WTC11 (cell line): Measurements from ENCODE around the gene LMAN2. TPM values are rescaled to one million over a fixed set of nuclear protein-coding genes. Genes with fewer than 3 reads are reported as not detected.

Experiments used
- ATAC-seq: fragments of 200-7000 bp; cut with Tn5 transposase; 2 replicates; pipeline ENCODE4 v1.10.0; 2021; ENCODE audit warnings: mild to moderate bottlenecking, moderate library complexity
- CTCF ChIA-PET: fragments of 300-600 bp; sonication (Branson Sonifier 250); formaldehyde crosslinking; loops from one replicate; lab custom pipeline; 2021; ENCODE audit warnings: antibody characterized with exemption; lab: Charles Lee
- POLR2A ChIA-PET: fragments of 350-600 bp; sonication (Branson Sonifier 250); formaldehyde crosslinking; loops from one replicate; lab custom pipeline; 2021; ENCODE audit warnings: antibody characterized with exemption; lab: Charles Lee
- DNase-seq: peaks from one replicate; pipeline ENCODE4 v3.0.0; 2021; ENCODE audit warnings: low spot score
- H3K27ac Mint-ChIP-seq: 2 replicates; pipeline ENCODE4 v1.8.0; 2021; ENCODE audit warnings: mixed read lengths
- H3K27me3 Mint-ChIP-seq: 2 replicates; pipeline ENCODE4 v1.8.0; 2021; ENCODE audit warnings: low read depth, mild to moderate bottlenecking, moderate library complexity, mixed read lengths
- H3K36me3 Mint-ChIP-seq: 2 replicates; pipeline ENCODE4 v1.8.0; 2021; ENCODE audit warnings: mixed read lengths
- H3K4me1 Mint-ChIP-seq: 2 replicates; pipeline ENCODE4 v1.8.0; 2022; ENCODE audit warnings: mixed read lengths
- H3K4me3 Mint-ChIP-seq: 2 replicates; pipeline ENCODE4 v1.8.0; 2021; ENCODE audit warnings: mild to moderate bottlenecking, moderate library complexity, mixed read lengths
- H3K9me3 Mint-ChIP-seq: 2 replicates; pipeline ENCODE4 v1.8.0; 2021; ENCODE audit warnings: mixed read lengths
- CBFB ChIP-seq: sonication (generic); formaldehyde crosslinking; IDR thresholded peaks from 2 replicates; pipeline ENCODE4 v1.8.1; 2022; ENCODE audit warnings: mild to moderate bottlenecking, low read depth, missing genetic modification reagents
- CDX4 ChIP-seq: fragments of 250-450 bp; sonication (Bioruptor Pico); IDR thresholded peaks from 2 replicates; pipeline ENCODE4 v1.9.0; 2021; ENCODE audit warnings: moderate library complexity, mild to moderate bottlenecking, inconsistent platforms, borderline replicate concordance
- E2F5 ChIP-seq: sonication (generic); formaldehyde crosslinking; IDR thresholded peaks from 2 replicates; pipeline ENCODE4 v1.8.1; 2022; ENCODE audit warnings: mild to moderate bottlenecking, moderate library complexity, missing genetic modification reagents
- EMX1 ChIP-seq: fragments of 250-450 bp; sonication (Bioruptor Pico); IDR thresholded peaks from 2 replicates; pipeline ENCODE4 v1.8.0; 2021; ENCODE audit warnings: mild to moderate bottlenecking
- ETV6 ChIP-seq: sonication (generic); formaldehyde crosslinking; IDR thresholded peaks from 2 replicates; pipeline ENCODE4 v1.8.1; 2022; ENCODE audit warnings: mild to moderate bottlenecking, missing genetic modification reagents
- FOXK1 ChIP-seq: sonication (generic); formaldehyde crosslinking; IDR thresholded peaks from 2 replicates; pipeline ENCODE4 v1.8.0; 2022; ENCODE audit warnings: mild to moderate bottlenecking, moderate library complexity, missing genetic modification reagents
- NFE2L1 ChIP-seq: sonication (generic); formaldehyde crosslinking; IDR thresholded peaks from 2 replicates; pipeline ENCODE4 v1.8.1; 2023; ENCODE audit warnings: missing genetic modification reagents
- NR2C2 ChIP-seq: sonication (generic); formaldehyde crosslinking; IDR thresholded peaks from 2 replicates; pipeline ENCODE4 v1.8.0; 2022; ENCODE audit warnings: mild to moderate bottlenecking, missing genetic modification reagents
- SOX15 ChIP-seq: fragments of 250-450 bp; sonication (Bioruptor Pico); IDR thresholded peaks from 2 replicates; pipeline ENCODE4 v1.9.0; 2021; ENCODE audit warnings: mild to moderate bottlenecking
- STAT6 ChIP-seq: sonication (generic); formaldehyde crosslinking; conservative IDR thresholded peaks from 2 replicates; pipeline ENCODE4 v1.8.1; 2023; ENCODE audit warnings: mild to moderate bottlenecking, low read depth, missing genetic modification reagents, moderate library complexity
- TEAD1 ChIP-seq: sonication (generic); formaldehyde crosslinking; IDR thresholded peaks from 2 replicates; pipeline ENCODE4 v1.8.0; 2022; ENCODE audit warnings: mild to moderate bottlenecking, missing genetic modification reagents
- ZNF121 ChIP-seq: sonication (generic); formaldehyde crosslinking; IDR thresholded peaks from 2 replicates; pipeline ENCODE4 v1.8.0; 2023; ENCODE audit warnings: missing genetic modification reagents
- ZNF219 ChIP-seq: sonication (generic); formaldehyde crosslinking; IDR thresholded peaks from 2 replicates; pipeline ENCODE4 v1.8.0; 2023; ENCODE audit warnings: missing genetic modification reagents, mild to moderate bottlenecking, borderline replicate concordance
- ZNF671 ChIP-seq: fragments of 250-450 bp; sonication (Bioruptor Pico); IDR thresholded peaks from 2 replicates; pipeline ENCODE4 v1.8.0; 2021; ENCODE audit warnings: mild to moderate bottlenecking
- total RNA-seq: library from RNA; stranded (reverse); gene quantifications from 3 replicates; pipeline ENCODE4 v1.2.3, GENCODE V29; 2021
- TF ChIP-seq, protein P1 (sequence below): sonication (generic); formaldehyde crosslinking; IDR thresholded peaks from 2 replicates; pipeline ENCODE4 v1.8.1; 2022; ENCODE audit warnings: mild to moderate bottlenecking, missing genetic modification reagents, moderate library complexity, borderline replicate concordance
- TF ChIP-seq, protein P2 (sequence below): sonication (generic); formaldehyde crosslinking; IDR thresholded peaks from 2 replicates; pipeline ENCODE4 v1.8.0; 2023; ENCODE audit warnings: missing genetic modification reagents, mild to moderate bottlenecking, borderline replicate concordance
- TF ChIP-seq, protein P3 (sequence below): sonication (generic); formaldehyde crosslinking; IDR thresholded peaks from 2 replicates; pipeline ENCODE4 v1.8.0; 2022; ENCODE audit warnings: mild to moderate bottlenecking, missing genetic modification reagents
- TF ChIP-seq, protein P4 (sequence below): sonication (generic); formaldehyde crosslinking; IDR thresholded peaks from 2 replicates; pipeline ENCODE4 v1.8.0; 2023; ENCODE audit warnings: mild to moderate bottlenecking, missing genetic modification reagents

LMAN2 gene
- total RNA-seq, 1 experiment from 2014 or later, result 162 TPM

DNA sequence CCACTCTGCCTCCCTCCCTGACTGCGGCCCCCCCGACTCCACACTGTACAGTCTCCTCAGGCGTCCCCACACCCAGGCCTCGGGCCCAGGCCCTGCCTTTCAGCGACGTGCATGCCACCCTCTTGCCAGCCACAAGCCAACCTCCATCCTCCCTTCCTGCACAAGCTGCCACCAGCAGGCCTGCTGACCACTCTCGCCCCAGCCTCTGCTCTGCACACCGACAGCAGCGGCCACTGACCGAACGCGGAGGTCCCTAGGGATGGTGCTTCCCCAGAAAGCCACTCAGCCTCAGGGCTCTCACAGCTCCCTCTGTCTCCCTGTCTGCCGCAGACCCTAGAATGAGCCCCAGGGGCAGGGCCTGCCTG, 18.6 kb downstream of the LMAN2 start:
- Mint-ChIP-seq H3K9me3 (no peaks in the 10 kb centered on the region), H3K4me3 (no peak overlapping the region; the same call in 1 of the 2 replicates)

GRCh38 chr5:177332031-177332895, 19.2 kb downstream of the LMAN2 start:
- TF ChIP-seq SOX15 (CRISPR knock-in tag) (no peak), EMX1 (CRISPR knock-in tag) (no peak), CDX4 (no peak), CBFB (no peak), NR2C2 (CRISPR knock-in tag) (no peak), ETV6 (CRISPR knock-in tag) (no peak), STAT6 (no peak), TEAD1 (no peak), NFE2L1 (CRISPR knock-in tag) (no peak), ZNF671 (no peak), ZNF121 (CRISPR knock-in tag) (no peak), E2F5 (CRISPR knock-in tag) (no peak), FOXK1 (CRISPR knock-in tag) (no peak)
- TF ChIP-seq, protein P1, sequence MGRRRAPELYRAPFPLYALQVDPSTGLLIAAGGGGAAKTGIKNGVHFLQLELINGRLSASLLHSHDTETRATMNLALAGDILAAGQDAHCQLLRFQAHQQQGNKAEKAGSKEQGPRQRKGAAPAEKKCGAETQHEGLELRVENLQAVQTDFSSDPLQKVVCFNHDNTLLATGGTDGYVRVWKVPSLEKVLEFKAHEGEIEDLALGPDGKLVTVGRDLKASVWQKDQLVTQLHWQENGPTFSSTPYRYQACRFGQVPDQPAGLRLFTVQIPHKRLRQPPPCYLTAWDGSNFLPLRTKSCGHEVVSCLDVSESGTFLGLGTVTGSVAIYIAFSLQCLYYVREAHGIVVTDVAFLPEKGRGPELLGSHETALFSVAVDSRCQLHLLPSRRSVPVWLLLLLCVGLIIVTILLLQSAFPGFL (CRISPR knock-in tag), result no peak
- TF ChIP-seq, protein P2, sequence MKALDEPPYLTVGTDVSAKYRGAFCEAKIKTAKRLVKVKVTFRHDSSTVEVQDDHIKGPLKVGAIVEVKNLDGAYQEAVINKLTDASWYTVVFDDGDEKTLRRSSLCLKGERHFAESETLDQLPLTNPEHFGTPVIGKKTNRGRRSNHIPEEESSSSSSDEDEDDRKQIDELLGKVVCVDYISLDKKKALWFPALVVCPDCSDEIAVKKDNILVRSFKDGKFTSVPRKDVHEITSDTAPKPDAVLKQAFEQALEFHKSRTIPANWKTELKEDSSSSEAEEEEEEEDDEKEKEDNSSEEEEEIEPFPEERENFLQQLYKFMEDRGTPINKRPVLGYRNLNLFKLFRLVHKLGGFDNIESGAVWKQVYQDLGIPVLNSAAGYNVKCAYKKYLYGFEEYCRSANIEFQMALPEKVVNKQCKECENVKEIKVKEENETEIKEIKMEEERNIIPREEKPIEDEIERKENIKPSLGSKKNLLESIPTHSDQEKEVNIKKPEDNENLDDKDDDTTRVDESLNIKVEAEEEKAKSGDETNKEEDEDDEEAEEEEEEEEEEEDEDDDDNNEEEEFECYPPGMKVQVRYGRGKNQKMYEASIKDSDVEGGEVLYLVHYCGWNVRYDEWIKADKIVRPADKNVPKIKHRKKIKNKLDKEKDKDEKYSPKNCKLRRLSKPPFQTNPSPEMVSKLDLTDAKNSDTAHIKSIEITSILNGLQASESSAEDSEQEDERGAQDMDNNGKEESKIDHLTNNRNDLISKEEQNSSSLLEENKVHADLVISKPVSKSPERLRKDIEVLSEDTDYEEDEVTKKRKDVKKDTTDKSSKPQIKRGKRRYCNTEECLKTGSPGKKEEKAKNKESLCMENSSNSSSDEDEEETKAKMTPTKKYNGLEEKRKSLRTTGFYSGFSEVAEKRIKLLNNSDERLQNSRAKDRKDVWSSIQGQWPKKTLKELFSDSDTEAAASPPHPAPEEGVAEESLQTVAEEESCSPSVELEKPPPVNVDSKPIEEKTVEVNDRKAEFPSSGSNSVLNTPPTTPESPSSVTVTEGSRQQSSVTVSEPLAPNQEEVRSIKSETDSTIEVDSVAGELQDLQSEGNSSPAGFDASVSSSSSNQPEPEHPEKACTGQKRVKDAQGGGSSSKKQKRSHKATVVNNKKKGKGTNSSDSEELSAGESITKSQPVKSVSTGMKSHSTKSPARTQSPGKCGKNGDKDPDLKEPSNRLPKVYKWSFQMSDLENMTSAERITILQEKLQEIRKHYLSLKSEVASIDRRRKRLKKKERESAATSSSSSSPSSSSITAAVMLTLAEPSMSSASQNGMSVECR (CRISPR knock-in tag), result no peak
- TF ChIP-seq, protein P3, sequence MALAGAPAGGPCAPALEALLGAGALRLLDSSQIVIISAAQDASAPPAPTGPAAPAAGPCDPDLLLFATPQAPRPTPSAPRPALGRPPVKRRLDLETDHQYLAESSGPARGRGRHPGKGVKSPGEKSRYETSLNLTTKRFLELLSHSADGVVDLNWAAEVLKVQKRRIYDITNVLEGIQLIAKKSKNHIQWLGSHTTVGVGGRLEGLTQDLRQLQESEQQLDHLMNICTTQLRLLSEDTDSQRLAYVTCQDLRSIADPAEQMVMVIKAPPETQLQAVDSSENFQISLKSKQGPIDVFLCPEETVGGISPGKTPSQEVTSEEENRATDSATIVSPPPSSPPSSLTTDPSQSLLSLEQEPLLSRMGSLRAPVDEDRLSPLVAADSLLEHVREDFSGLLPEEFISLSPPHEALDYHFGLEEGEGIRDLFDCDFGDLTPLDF (CRISPR knock-in tag), result no peak
- TF ChIP-seq, protein P4, sequence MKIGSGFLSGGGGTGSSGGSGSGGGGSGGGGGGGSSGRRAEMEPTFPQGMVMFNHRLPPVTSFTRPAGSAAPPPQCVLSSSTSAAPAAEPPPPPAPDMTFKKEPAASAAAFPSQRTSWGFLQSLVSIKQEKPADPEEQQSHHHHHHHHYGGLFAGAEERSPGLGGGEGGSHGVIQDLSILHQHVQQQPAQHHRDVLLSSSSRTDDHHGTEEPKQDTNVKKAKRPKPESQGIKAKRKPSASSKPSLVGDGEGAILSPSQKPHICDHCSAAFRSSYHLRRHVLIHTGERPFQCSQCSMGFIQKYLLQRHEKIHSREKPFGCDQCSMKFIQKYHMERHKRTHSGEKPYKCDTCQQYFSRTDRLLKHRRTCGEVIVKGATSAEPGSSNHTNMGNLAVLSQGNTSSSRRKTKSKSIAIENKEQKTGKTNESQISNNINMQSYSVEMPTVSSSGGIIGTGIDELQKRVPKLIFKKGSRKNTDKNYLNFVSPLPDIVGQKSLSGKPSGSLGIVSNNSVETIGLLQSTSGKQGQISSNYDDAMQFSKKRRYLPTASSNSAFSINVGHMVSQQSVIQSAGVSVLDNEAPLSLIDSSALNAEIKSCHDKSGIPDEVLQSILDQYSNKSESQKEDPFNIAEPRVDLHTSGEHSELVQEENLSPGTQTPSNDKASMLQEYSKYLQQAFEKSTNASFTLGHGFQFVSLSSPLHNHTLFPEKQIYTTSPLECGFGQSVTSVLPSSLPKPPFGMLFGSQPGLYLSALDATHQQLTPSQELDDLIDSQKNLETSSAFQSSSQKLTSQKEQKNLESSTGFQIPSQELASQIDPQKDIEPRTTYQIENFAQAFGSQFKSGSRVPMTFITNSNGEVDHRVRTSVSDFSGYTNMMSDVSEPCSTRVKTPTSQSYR, result no peak
- H3K27me3 Mint-ChIP-seq, result no peaks in the 10 kb centered on the region
- no peak overlapping the region for H3K4me3 Mint-ChIP-seq
- ATAC-seq (no peak), DNase-seq (no peak)
- H3K9me3 Mint-ChIP-seq, result no peaks in the 10 kb centered on the region
- no peak overlapping the region for H3K27ac Mint-ChIP-seq
- peaks cover 21% of the 10 kb centered on the region for H3K4me1 Mint-ChIP-seq
- H3K36me3 Mint-ChIP-seq, result peaks cover 49% of the 10 kb centered on the region
- ChIA-PET CTCF (interaction anchor here (1.0 to 1.7 kb wide), 5 partner anchors 14 to 165 kb away, joined by 3 to 8 read pairs (median 3); partner anchors contain the start of gene PDLIM7), POLR2A (no interaction called here)

More for the DNA sequence above, 18.6 kb downstream of the LMAN2 start:
- H3K27me3 Mint-ChIP-seq, result no peaks in the 10 kb centered on the region
- peaks cover 53% of the 10 kb centered on the region for H3K36me3 Mint-ChIP-seq
- ChIA-PET POLR2A (no interaction called here), CTCF (interaction anchor here (1.1 to 1.7 kb wide), 2 partner anchors 14 to 165 kb away, joined by 3 to 4 read pairs; partner anchors contain the start of gene PDLIM7)
- H3K4me1 Mint-ChIP-seq, result peaks cover 21% of the 10 kb centered on the region
- H3K27ac Mint-ChIP-seq, result no peak overlapping the region; the same call in 1 of the 2 replicates
- ATAC-seq (no peak), DNase-seq (no peak)
- TF ChIP-seq ZNF219 (CRISPR knock-in tag) (peak; percentile 58; the same call in 1 of the 2 replicates), NR2C2 (CRISPR knock-in tag) (no peak)
